Muscle layer of colon (tissue), 2 donors: Measurements from ENCODE around the gene CAMSAP3.

Source experiments
- H3K27ac ChIP-seq: one replicate; pipeline ENCODE4 v1.7.0; 2013; ENCODE audit warnings: low read depth, mild to moderate bottlenecking, low read length, moderate library complexity
- H3K27me3 ChIP-seq, 2 donors: one replicate each; pipeline ENCODE4 v1.7.0; 2013; ENCODE audit warnings: low read length in 2 of 2, mild to moderate bottlenecking in 2 of 2; ENCODE audit not compliant: insufficient read depth in 2 of 2, control insufficient read depth in 1 of 2
- H3K36me3 ChIP-seq: one replicate; pipeline ENCODE4 v1.7.0; 2013; ENCODE audit warnings: mild to moderate bottlenecking, low read length; ENCODE audit not compliant: insufficient read depth
- H3K4me1 ChIP-seq: one replicate; pipeline ENCODE4 v1.7.0; 2013; ENCODE audit warnings: mild to moderate bottlenecking, low read length; ENCODE audit not compliant: insufficient read depth
- H3K4me3 ChIP-seq, 2 donors: one replicate each; pipeline ENCODE4 v1.7.0; 2013; ENCODE audit warnings: low read length in 2 of 2, low read depth in 1 of 2, mild to moderate bottlenecking in 1 of 2, moderate library complexity in 1 of 2
- H3K9ac ChIP-seq: one replicate; pipeline ENCODE4 v1.7.0; 2013; ENCODE audit warnings: low read length
- H3K9me3 ChIP-seq: one replicate; pipeline ENCODE4 v1.7.0; 2013; ENCODE audit warnings: mild to moderate bottlenecking, low read length
- donor health status: abdominal sarcoma.
- donor health status: Adenocarcinoma of cecum.

CAMSAP3 gene

DNA sequence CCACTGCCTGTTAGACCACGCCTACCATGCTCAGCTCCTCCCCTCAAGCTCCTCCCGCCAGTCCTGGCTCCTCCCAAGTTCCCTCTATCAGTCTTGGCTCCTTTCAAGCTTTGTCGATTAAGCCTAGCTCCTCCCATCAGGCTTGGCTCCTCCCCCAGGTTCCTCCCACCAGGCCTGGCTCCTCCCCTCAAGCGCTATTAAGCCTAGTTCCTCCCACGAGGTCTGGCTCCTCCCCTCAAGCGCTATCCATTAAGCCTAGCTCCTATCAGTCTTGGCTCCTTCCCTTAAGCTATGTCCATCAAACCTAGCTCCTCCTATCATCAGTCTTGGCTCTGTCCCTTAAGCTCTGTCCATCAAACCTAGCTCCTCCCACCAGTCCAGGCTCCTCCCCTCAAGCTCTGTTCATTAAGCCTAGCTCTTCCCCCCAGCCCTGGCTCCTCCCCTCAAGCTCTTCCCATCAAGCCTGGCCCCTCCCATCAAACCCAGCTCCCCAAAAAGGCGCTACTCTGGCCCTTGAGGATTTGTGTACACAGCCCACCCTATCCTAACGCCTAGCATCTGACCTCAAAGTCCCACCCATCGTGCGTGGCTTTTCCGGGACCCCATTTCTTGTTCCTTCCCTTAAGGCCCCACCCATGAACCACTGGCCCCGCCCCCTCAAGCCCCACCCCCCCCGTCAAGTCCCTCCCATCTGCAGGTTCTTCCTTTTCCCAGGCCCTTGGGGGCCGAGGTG, 10.0 kb downstream of the CAMSAP3 start:
- Histone ChIP-seq H3K4me3 (no peak overlapping the region), H3K9me3 (no peaks in the 10 kb centered on the region), H3K36me3 (no peaks in the 10 kb centered on the region), H3K9ac (no peak overlapping the region), H3K4me1 (no peaks in the 10 kb centered on the region), H3K27ac (no peak overlapping the region), H3K27me3 (peaks cover 0 to 15% of the 10 kb centered on the region in 2 donors)

DNA sequence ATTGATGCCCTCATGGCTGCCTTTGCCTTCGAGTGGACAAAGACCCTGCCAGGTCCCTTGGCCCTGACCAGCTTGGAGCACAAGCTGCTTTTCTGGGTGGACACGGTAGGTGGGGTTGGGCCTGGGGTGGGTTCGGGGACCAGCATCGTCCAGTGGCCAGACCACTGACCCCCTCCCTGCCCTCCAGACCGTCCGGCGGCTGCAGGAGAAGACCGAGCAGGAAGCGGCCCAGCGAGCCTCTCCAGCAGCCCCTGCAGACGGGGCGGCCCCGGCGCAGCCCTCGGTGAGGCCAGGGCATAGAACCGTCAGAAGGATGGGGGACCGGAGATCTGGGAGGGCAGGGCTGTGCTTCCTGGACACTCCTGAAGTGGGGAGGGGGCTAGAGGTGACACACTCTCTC, 10.6 kb downstream of the CAMSAP3 start:
- Histone ChIP-seq H3K27me3 (peaks cover 0 to 15% of the 10 kb centered on the region in 2 donors), H3K4me3 (no peak overlapping the region), H3K36me3 (no peaks in the 10 kb centered on the region), H3K4me1 (no peaks in the 10 kb centered on the region), H3K27ac (no peak overlapping the region), H3K9ac (no peak overlapping the region), H3K9me3 (no peaks in the 10 kb centered on the region)

DNA sequence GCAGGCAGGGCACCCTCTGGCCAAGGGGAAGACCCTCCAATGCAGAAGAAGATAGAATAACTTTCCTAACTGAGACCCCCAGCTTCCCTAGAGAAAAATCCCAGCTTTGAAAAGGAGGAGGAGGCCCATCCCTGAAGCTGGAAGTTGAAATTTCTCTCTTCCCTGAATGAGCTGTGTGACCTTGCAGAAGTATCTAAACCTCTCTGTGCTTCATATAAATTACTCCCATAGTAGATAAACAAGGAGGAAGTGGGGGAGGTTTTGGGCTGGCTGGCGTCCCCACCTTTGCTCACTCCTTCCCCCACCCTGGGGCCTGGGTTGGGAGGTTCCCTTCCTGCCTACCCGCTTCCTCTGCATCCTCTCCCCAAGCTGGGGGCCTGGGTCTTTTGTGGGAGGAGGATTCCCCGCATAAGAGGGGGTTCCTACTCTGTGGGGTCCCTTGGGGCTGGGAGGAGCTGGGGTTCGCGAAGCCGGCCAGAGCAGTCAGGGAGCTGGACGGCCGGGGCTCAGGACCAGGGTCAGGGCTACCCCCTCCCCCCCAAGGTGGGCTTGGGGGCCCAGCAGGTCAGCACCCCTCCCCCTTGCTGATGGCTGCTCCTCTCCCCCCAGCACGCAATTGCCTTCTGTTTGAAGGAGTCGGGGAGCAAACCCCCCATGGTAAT, 11.7 kb downstream of the CAMSAP3 start:
- no peak overlapping the region for H3K4me3 ChIP-seq
- H3K9me3 ChIP-seq, result no peaks in the 10 kb centered on the region
- H3K27me3 ChIP-seq, result peaks cover 0 to 15% of the 10 kb centered on the region in 2 donors
- no peaks in the 10 kb centered on the region for H3K36me3 ChIP-seq
- H3K27ac ChIP-seq, result no peak overlapping the region
- no peak overlapping the region for H3K9ac ChIP-seq
- H3K4me1 ChIP-seq, result no peaks in the 10 kb centered on the region

DNA sequence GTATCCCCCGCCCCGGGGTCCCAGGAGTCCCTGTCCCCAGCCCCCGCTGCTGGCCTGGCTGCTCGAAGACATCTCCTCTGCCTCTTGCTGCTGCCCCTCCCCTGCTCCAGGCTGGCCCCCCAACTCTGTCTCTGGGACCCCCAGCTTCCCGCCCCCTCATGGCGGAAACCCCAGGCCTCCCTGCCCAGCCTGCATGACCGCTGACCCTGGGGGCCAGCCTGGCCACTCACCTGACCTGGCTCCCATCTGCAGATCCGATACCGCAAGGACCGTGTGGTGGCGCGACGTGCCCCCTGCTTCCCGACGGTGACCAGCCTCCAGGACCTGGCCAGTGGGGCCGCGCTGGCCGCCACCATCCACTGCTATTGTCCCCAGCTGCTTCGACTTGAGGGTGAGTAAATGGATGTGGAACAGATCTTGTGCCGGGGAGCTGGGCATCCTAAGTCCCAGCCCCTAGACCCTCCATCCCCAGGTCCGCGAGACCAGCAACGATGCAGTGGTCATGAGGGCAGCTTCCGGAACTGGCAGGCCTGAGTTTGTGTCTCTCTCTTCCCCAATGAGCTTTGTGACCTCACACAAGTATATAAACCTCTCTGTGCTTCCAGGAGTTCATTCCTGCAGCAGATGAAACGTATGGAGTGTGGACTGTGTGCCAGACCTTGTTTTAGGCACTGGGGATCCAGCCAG, 12.4 kb downstream of the CAMSAP3 start:
- H3K36me3 ChIP-seq, result no peaks in the 10 kb centered on the region
- no peaks in the 10 kb centered on the region for H3K9me3 ChIP-seq
- peaks cover 0 to 15% of the 10 kb centered on the region in 2 donors for H3K27me3 ChIP-seq
- no peak overlapping the region for H3K4me3 ChIP-seq
- no peak overlapping the region for H3K27ac ChIP-seq
- no peaks in the 10 kb centered on the region for H3K4me1 ChIP-seq
- H3K9ac ChIP-seq, result no peak overlapping the region

DNA sequence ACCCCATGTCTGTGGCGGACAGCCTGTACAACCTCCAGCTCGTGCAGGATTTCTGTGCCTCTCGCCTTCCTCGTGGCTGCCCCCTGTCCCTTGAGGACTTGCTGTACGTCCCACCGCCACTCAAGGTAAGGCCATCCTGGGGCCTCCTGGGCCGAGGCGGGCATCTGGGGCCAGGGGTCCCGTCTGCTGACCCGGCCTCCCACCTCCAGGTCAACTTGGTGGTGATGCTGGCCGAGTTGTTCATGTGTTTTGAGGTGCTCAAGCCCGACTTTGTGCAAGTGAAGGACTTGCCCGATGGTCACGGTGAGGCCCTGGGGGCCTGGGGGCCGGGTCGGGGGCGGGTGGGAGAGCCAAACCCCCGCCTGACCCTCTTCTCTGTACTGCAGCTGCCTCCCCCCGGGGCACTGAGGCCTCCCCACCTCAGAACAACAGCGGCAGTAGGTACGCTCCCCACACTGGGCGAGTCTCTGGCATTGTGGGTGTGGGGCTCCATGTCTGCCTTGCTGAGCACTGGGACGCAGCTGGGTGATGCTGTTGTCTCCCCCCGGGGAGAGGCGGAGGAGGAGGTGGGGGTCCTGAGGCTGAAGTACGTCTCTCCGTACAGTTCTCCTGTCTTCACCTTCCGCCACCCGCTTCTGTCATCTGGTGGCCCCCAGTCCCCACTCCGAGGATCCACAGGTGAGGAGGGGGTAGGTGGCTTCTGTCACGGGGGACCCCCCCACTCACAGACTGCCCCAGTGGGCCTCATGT, 15.0 kb downstream of the CAMSAP3 start:
- no peaks in the 10 kb centered on the region for H3K4me1 ChIP-seq
- H3K9ac ChIP-seq, result no peak overlapping the region
- H3K9me3 ChIP-seq, result no peaks in the 10 kb centered on the region
- no peak overlapping the region for H3K27ac ChIP-seq
- no peaks in the 10 kb centered on the region for H3K36me3 ChIP-seq
- H3K4me3 ChIP-seq, result no peak overlapping the region
- peaks cover 0 to 1% of the 10 kb centered on the region in 2 donors for H3K27me3 ChIP-seq

DNA sequence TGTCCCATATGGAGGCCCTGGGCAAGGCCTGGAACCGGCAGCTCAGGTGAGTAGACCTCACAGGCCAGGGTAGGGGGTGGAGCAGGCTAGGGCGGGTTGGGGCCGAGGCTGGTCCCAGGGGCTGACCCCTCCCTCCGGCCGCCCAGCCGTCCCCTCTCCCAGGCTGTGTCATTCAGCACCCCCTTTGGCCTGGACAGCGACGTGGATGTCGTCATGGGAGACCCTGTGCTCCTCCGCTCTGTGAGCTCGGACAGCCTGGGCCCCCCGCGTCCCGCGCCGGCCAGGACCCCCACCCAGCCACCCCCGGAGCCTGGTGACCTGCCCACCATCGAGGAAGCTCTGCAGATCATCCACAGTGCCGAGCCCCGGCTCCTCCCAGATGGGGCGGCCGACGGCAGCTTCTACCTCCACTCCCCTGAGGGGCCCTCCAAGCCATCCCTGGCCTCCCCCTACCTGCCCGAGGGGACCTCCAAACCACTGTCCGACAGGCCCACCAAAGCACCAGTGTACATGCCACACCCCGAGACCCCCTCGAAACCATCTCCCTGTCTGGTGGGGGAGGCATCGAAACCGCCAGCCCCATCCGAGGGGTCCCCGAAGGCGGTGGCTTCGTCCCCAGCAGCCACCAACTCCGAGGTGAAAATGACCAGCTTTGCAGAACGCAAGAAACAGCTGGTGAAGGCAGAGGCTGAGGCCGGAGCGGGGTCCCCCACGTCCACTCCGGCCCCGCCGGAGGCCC, 16.0 kb downstream of the CAMSAP3 start:
- H3K4me1 ChIP-seq, result no peaks in the 10 kb centered on the region
- no peaks in the 10 kb centered on the region for H3K36me3 ChIP-seq
- no peaks in the 10 kb centered on the region for H3K27me3 ChIP-seq

DNA sequence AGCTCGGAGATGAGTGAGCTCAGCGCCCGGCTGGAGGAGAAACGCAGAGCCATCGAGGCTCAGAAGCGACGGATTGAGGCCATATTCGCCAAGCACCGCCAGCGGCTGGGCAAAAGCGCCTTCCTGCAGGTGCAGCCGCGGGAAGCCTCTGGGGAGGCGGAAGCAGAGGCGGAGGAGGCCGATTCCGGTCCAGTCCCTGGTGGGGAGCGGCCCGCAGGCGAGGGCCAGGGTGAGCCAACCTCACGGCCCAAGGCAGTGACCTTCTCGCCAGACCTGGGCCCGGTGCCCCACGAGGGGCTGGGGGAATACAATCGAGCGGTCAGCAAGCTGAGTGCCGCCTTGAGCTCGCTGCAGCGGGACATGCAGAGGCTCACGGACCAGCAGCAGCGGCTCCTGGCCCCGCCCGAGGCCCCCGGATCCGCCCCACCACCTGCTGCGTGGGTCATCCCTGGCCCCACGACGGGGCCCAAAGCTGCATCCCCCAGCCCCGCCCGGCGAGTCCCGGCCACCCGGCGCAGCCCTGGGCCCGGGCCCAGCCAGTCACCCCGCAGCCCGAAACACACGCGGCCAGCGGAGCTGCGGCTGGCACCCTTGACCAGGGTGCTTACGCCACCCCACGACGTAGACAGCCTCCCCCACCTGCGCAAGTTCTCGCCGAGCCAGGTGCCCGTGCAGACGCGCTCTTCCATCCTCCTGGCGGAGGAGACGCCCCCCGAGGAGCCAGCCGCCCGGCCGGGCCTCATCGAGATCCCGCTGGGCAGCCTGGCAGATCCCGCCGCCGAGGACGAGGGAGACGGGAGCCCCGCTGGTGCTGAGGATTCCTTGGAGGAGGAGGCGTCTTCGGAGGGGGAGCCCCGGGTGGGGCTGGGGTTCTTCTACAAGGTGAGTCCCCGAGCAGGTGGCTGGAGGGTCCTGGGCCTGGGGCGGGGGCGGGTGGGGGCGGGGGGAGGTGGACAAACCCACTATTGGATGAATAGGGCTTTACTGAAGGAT, 16.9 kb downstream of the CAMSAP3 start:
- Histone ChIP-seq H3K9ac (no peak overlapping the region), H3K36me3 (no peaks in the 10 kb centered on the region), H3K9me3 (no peaks in the 10 kb centered on the region), H3K4me1 (no peaks in the 10 kb centered on the region), H3K27me3 (no peaks in the 10 kb centered on the region), H3K27ac (no peak overlapping the region), H3K4me3 (no peak overlapping the region)

More for the DNA sequence above, 16.0 kb downstream of the CAMSAP3 start:
- H3K9me3 ChIP-seq, result no peaks in the 10 kb centered on the region
- no peak overlapping the region for H3K27ac ChIP-seq
- no peak overlapping the region for H3K9ac ChIP-seq
- H3K4me3 ChIP-seq, result no peak overlapping the region

DNA sequence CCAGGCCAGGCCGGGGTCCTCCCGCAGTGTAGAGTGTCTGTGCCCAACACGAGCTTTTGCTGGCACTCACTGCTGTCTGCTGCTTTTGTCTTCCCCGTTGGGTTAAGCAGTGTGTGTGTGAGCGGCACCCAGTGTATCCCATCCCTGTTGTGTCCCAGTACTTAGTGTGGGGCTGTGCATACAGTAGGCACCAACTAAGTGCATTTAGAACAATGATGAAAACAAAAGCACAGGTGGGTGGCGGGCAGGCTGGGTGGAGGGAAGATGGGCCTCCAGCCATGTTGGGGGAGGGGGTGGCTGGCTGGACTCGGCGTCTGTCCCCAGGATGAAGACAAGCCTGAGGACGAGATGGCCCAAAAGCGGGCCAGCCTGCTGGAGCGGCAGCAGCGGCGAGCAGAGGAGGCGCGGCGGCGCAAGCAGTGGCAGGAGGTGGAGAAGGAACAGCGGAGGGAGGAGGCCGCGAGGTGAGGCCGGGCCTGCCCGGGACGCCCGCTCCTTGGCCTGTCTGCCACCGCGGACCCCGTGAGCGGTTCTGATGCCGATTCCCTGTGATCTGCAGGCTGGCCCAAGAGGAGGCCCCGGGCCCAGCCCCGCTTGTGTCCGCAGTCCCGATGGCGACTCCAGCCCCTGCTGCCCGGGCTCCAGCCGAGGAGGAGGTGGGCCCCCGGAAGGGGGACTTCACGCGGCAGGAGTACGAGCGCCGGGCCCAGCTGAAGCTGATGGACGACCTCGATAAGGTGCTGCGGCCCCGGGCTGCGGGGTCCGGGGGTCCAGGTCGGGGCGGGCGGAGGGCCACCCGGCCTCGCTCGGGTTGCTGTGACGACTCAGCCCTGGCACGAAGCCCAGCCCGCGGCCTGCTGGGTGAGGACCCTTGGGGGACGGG, 19.4 kb downstream of the CAMSAP3 start:
- Histone ChIP-seq H3K4me1 (peaks cover 4% of the 10 kb centered on the region), H3K9me3 (no peaks in the 10 kb centered on the region), H3K27me3 (no peaks in the 10 kb centered on the region), H3K4me3 (no peak overlapping the region), H3K9ac (no peak overlapping the region), H3K36me3 (peaks cover 6% of the 10 kb centered on the region), H3K27ac (no peak overlapping the region)

DNA sequence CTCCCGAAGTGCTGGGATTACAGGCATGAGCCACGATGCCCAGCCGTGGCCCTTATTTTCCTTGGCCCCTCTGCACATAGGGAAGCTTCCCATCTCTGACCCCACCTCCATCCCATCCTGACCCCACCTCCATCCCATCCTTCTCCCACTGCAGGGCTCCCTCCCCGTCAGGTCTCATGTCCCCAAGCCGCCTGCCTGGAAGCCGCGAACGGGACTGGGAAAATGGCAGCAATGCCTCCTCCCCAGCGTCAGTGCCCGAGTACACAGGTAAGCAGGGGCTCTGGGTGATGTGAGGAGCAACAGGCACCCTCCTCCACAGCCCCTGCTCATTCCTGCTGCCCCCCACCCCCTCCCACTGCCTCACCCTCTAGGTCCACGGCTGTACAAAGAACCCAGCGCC, 21.5 kb downstream of the CAMSAP3 start:
- H3K4me3 ChIP-seq, result no peak overlapping the region
- no peaks in the 10 kb centered on the region for H3K27me3 ChIP-seq
- H3K9me3 ChIP-seq, result no peaks in the 10 kb centered on the region
- H3K4me1 ChIP-seq, result peaks cover 4% of the 10 kb centered on the region
- H3K36me3 ChIP-seq, result peaks cover 22% of the 10 kb centered on the region
- H3K9ac ChIP-seq, result no peak overlapping the region
- no peak overlapping the region for H3K27ac ChIP-seq
